ENCODE results near the gene TAF6.

TAF6 gene

DNA sequence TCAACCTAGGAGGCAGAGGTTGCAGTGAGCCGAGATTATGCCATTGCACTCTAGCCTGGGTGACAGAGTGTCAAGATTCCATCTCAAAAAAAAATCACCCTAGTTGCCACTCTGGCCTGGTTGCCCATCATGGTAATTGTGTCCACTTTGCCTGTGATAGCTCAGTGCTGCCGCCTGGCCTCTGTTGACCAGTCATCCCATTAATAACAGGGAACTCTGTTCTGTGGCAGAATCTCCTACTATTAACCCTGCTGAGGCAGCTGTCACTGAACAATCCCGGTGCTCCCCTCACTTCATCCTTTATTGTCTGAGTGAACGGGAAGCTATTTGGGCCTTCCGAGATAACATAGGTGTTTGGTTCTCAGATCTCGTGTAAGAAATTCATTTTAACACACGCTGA lies 52.2 kb downstream of the TAF6 start:
- H3K4me1 ChIP-seq (ENCODE audit: control insufficient read depth, insufficient read depth, low read depth, low read length), result no peaks in the 10 kb centered on the region
- no peak overlapping the region for H2BK12ac ChIP-seq (ENCODE audit: low read length in 2 of 2)
- no peak overlapping the region for H3K4me3 ChIP-seq (ENCODE audit: insufficient read depth in 1 of 2, low read depth in 1 of 2, low read length in 2 of 2)
- H3K4ac ChIP-seq (ENCODE audit: low read depth in 1 of 2, low read length in 2 of 2), result no peak overlapping the region
- H4K8ac ChIP-seq (ENCODE audit: low read length), result no peak overlapping the region
- H3K79me1 ChIP-seq (replicated peaks; ENCODE audit: low read length, poor library complexity, severe bottlenecking), result peaks cover 21% of the 10 kb centered on the region
- no peak overlapping the region for H2BK5ac ChIP-seq (ENCODE audit: low read depth, low read length, poor library complexity, severe bottlenecking)
- H3K27ac ChIP-seq (ENCODE audit: low read length, poor library complexity, severe bottlenecking), result no peak overlapping the region
- no peak for DNase-seq
- H4K91ac ChIP-seq (ENCODE audit: low read length), result no peak overlapping the region
- H2AFZ ChIP-seq (ENCODE audit: low read depth, low read length), result no peak overlapping the region
- H3K36me3 ChIP-seq (ENCODE audit: control insufficient read depth in 1 of 2, insufficient read depth in 2 of 2, low read depth in 1 of 2, low read length in 2 of 2), result peaks cover 69 to 76% of the 10 kb centered on the region in 2 experiments
- H3K4me2 ChIP-seq (ENCODE audit: low read length, poor library complexity, severe bottlenecking), result no peak overlapping the region
- H3K23ac ChIP-seq (ENCODE audit: low read length in 2 of 2), result no peak overlapping the region
- no peak overlapping the region for H3K14ac ChIP-seq (ENCODE audit: low read length in 2 of 2)
- WGBS, result 92% methylated on average over 7 of the region's 7 CpGs
- H3K18ac ChIP-seq (ENCODE audit: low read depth in 1 of 2, low read length in 2 of 2), result no peak overlapping the region
- H2AK5ac ChIP-seq (ENCODE audit: low read length, severe bottlenecking), result no peak overlapping the region
- no peaks in the 10 kb centered on the region for H3K27me3 ChIP-seq (ENCODE audit: control insufficient read depth in 1 of 2, insufficient read depth in 1 of 2, low read length in 2 of 2)
- no peak overlapping the region for H3K9ac ChIP-seq (ENCODE audit: low read length)
- no peak overlapping the region for H2BK120ac ChIP-seq (ENCODE audit: low read depth, low read length)
- H2BK15ac ChIP-seq (ENCODE audit: low read depth, poor library complexity, severe bottlenecking), result no peak overlapping the region
- peaks cover 23% of the 10 kb centered on the region for H3K9me3 ChIP-seq (ENCODE audit: control insufficient read depth, low read length)

DNA sequence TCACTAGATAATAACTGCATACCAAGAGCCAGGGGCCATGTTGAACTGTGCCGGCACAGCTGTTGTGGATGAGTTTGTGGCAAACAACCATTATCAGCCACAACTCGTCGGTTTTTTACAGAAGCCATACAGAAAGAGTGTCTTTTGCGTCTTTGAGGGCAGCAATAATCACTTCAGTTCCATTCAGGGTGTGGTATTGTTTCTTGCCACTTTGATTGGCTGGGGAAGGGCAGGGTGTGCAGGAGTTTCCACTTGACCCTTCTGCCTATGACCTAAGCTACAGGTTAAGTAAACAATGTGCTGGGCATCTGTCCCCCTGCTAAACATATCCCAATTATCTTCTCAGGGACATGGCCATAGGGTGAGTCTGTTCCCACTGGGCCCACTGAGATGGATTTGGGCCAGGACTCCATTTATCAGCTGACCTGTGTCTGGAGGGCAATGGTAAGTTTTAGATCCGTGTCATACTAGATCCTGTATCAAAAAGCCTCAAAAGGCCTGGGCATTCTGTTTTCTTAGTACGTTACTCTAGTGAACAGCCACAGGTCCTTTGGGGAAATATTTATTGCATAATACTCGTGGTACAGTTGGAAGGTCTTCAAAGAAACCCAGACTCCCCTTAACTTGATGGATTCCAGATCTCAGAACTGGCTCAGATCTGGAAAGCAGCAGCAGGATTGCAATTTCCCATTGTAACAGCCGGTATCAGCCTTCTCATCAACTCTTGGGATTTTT lies 53.5 kb downstream of the TAF6 start:
- no peak overlapping the region for H2BK5ac ChIP-seq (ENCODE audit: low read depth, low read length, poor library complexity, severe bottlenecking)
- peak overlapping the region; percentile 34 for H3K9ac ChIP-seq (ENCODE audit: low read length)
- 38% methylated on average over 8 of the region's 8 CpGs for WGBS
- H2BK12ac ChIP-seq (ENCODE audit: low read length in 2 of 2), result peak overlapping the region in 1 of 2 experiments; percentile 21
- peak; percentile 98 for DNase-seq
- H4K8ac ChIP-seq (ENCODE audit: low read length), result peak overlapping the region; percentile 45
- H3K36me3 ChIP-seq (ENCODE audit: control insufficient read depth in 1 of 2, insufficient read depth in 2 of 2, low read depth in 1 of 2, low read length in 2 of 2), result peaks cover 67 to 75% of the 10 kb centered on the region in 2 experiments
- no peak overlapping the region for H2AFZ ChIP-seq (ENCODE audit: low read depth, low read length)
- H2BK120ac ChIP-seq (ENCODE audit: low read depth, low read length), result no peak overlapping the region
- no peak overlapping the region for H3K14ac ChIP-seq (ENCODE audit: low read length in 2 of 2)
- H2BK15ac ChIP-seq (ENCODE audit: low read depth, poor library complexity, severe bottlenecking), result no peak overlapping the region
- peaks cover 10% of the 10 kb centered on the region for H3K9me3 ChIP-seq (ENCODE audit: control insufficient read depth, low read length)
- H4K91ac ChIP-seq (ENCODE audit: low read length), result no peak overlapping the region
- H3K4ac ChIP-seq (ENCODE audit: low read depth in 1 of 2, low read length in 2 of 2), result peak overlapping the region in 1 of 2 experiments; percentile 24
- H3K23ac ChIP-seq (ENCODE audit: low read length in 2 of 2), result no peak overlapping the region
- H3K27ac ChIP-seq (ENCODE audit: low read length, poor library complexity, severe bottlenecking), result no peak overlapping the region
- no peak overlapping the region for H2AK5ac ChIP-seq (ENCODE audit: low read length, severe bottlenecking)
- H3K4me2 ChIP-seq (ENCODE audit: low read length, poor library complexity, severe bottlenecking), result no peak overlapping the region
- H3K79me1 ChIP-seq (replicated peaks; ENCODE audit: low read length, poor library complexity, severe bottlenecking), result peaks cover 16% of the 10 kb centered on the region
- H3K4me1 ChIP-seq (ENCODE audit: control insufficient read depth, insufficient read depth, low read depth, low read length), result no peaks in the 10 kb centered on the region
- H3K18ac ChIP-seq (ENCODE audit: low read depth in 1 of 2, low read length in 2 of 2), result peak overlapping the region; percentile 52 to 86
- no peaks in the 10 kb centered on the region for H3K27me3 ChIP-seq (ENCODE audit: control insufficient read depth in 1 of 2, insufficient read depth in 1 of 2, low read length in 2 of 2)
- H3K4me3 ChIP-seq (ENCODE audit: insufficient read depth in 1 of 2, low read depth in 1 of 2, low read length in 2 of 2), result peak overlapping the region in 1 of 2 experiments; percentile 20

- Histone ChIP-seq H2BK12ac (ENCODE audit: low read length in 2 of 2) (no peak overlapping the region), H3K18ac (ENCODE audit: low read depth in 1 of 2, low read length in 2 of 2) (no peak overlapping the region), H4K91ac (ENCODE audit: low read length) (no peak overlapping the region), H3K79me1 (replicated peaks; ENCODE audit: low read length, poor library complexity, severe bottlenecking) (peaks cover 13% of the 10 kb centered on the region), H2AK5ac (ENCODE audit: low read length, severe bottlenecking) (no peak overlapping the region), H3K4me2 (ENCODE audit: low read length, poor library complexity, severe bottlenecking) (no peak overlapping the region), H3K9ac (ENCODE audit: low read length) (no peak overlapping the region), H2BK120ac (ENCODE audit: low read depth, low read length) (no peak overlapping the region), H2AFZ (ENCODE audit: low read depth, low read length) (no peak overlapping the region), H4K8ac (ENCODE audit: low read length) (no peak overlapping the region), H3K36me3 (ENCODE audit: control insufficient read depth in 1 of 2, insufficient read depth in 2 of 2, low read depth in 1 of 2, low read length in 2 of 2) (peaks cover 63 to 69% of the 10 kb centered on the region in 2 experiments), H3K27me3 (ENCODE audit: control insufficient read depth in 1 of 2, insufficient read depth in 1 of 2, low read length in 2 of 2) (no peaks in the 10 kb centered on the region), H3K27ac (ENCODE audit: low read length, poor library complexity, severe bottlenecking) (no peak overlapping the region), H3K4ac (ENCODE audit: low read depth in 1 of 2, low read length in 2 of 2) (no peak overlapping the region), H2BK5ac (ENCODE audit: low read depth, low read length, poor library complexity, severe bottlenecking) (no peak overlapping the region), H2BK15ac (ENCODE audit: low read depth, poor library complexity, severe bottlenecking) (no peak overlapping the region), H3K4me3 (ENCODE audit: insufficient read depth in 1 of 2, low read depth in 1 of 2, low read length in 2 of 2) (no peak overlapping the region), H3K14ac (ENCODE audit: low read length in 2 of 2) (no peak overlapping the region), H3K9me3 (ENCODE audit: control insufficient read depth, low read length) (no peaks in the 10 kb centered on the region), H3K23ac (ENCODE audit: low read length in 2 of 2) (no peak overlapping the region), H3K4me1 (ENCODE audit: control insufficient read depth, insufficient read depth, low read depth, low read length) (no peaks in the 10 kb centered on the region)
- WGBS, result 97% methylated on average over 8 of the region's 9 CpGs
- no peak for DNase-seq
Observed at GRCh38 chr7:100064162-100064561, 55.0 kb downstream of the TAF6 start.

- Histone ChIP-seq H3K9me3 (ENCODE audit: control insufficient read depth, low read length) (no peaks in the 10 kb centered on the region), H3K27ac (ENCODE audit: low read length, poor library complexity, severe bottlenecking) (no peak overlapping the region), H2AFZ (ENCODE audit: low read depth, low read length) (no peak overlapping the region), H3K23ac (ENCODE audit: low read length in 2 of 2) (no peak overlapping the region), H4K91ac (ENCODE audit: low read length) (no peak overlapping the region), H3K79me1 (replicated peaks; ENCODE audit: low read length, poor library complexity, severe bottlenecking) (peaks cover 14% of the 10 kb centered on the region), H2BK12ac (ENCODE audit: low read length in 2 of 2) (no peak overlapping the region), H3K36me3 (ENCODE audit: control insufficient read depth in 1 of 2, insufficient read depth in 2 of 2, low read depth in 1 of 2, low read length in 2 of 2) (peaks cover 62 to 65% of the 10 kb centered on the region in 2 experiments), H3K4me1 (ENCODE audit: control insufficient read depth, insufficient read depth, low read depth, low read length) (no peaks in the 10 kb centered on the region), H3K27me3 (ENCODE audit: control insufficient read depth in 1 of 2, insufficient read depth in 1 of 2, low read length in 2 of 2) (no peaks in the 10 kb centered on the region), H3K14ac (ENCODE audit: low read length in 2 of 2) (no peak overlapping the region), H2AK5ac (ENCODE audit: low read length, severe bottlenecking) (no peak overlapping the region), H2BK15ac (ENCODE audit: low read depth, poor library complexity, severe bottlenecking) (no peak overlapping the region), H4K8ac (ENCODE audit: low read length) (no peak overlapping the region), H3K18ac (ENCODE audit: low read depth in 1 of 2, low read length in 2 of 2) (no peak overlapping the region), H3K9ac (ENCODE audit: low read length) (no peak overlapping the region), H3K4me2 (ENCODE audit: low read length, poor library complexity, severe bottlenecking) (no peak overlapping the region), H2BK5ac (ENCODE audit: low read depth, low read length, poor library complexity, severe bottlenecking) (no peak overlapping the region), H3K4me3 (ENCODE audit: insufficient read depth in 1 of 2, low read depth in 1 of 2, low read length in 2 of 2) (no peak overlapping the region), H2BK120ac (ENCODE audit: low read depth, low read length) (no peak overlapping the region), H3K4ac (ENCODE audit: low read depth in 1 of 2, low read length in 2 of 2) (no peak overlapping the region)
- DNase-seq, result no peak
- WGBS, result 97% methylated on average over 3 of the region's 4 CpGs
Observed at GRCh38 chr7:100063376-100063775, 55.8 kb downstream of the TAF6 start.
